Body of pancreas (tissue), 4 donors: ENCODE measurements around the gene ETFA.

Source experiments
- POLR2A ChIP-seq, 3 donors: fragments of 450-650 bp; IDR thresholded peaks; one replicate each; pipeline ENCODE4 v1.6.1; 2016; ENCODE audit warnings: antibody characterized with exemption in 3 of 3, mild to moderate bottlenecking in 2 of 3
- TF ChIP-seq, protein P1 (sequence below), 7 experiments: fragments of 450-650 bp in 4 of 7; fragments of 200-600 bp in 3 of 7; sonication (generic) in 3 of 7; IDR thresholded peaks; one replicate each; pipeline ENCODE4 v1.5.1; 2016 to 2019; ENCODE audit warnings: antibody characterized with exemption in 7 of 7

DNA sequence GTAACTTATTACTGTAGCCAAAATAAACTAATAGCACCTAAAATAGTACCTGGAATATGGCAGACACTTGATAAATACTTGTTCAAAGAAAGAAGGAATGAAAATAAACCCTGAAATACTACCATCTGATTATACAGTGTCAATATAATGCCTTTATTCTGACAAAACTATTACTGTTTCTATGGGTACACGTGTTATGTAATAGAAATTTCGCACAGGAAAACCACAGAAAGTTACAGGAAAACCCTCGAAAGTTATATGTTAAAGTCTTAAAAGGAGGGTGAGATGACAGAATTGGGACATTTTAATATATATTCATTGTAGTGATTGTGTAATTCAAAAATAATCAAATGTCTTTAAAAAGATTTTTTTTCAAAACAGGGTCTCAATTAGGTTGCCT lies 28.8 kb downstream of the ETFA start:
- TF ChIP-seq, protein P1, sequence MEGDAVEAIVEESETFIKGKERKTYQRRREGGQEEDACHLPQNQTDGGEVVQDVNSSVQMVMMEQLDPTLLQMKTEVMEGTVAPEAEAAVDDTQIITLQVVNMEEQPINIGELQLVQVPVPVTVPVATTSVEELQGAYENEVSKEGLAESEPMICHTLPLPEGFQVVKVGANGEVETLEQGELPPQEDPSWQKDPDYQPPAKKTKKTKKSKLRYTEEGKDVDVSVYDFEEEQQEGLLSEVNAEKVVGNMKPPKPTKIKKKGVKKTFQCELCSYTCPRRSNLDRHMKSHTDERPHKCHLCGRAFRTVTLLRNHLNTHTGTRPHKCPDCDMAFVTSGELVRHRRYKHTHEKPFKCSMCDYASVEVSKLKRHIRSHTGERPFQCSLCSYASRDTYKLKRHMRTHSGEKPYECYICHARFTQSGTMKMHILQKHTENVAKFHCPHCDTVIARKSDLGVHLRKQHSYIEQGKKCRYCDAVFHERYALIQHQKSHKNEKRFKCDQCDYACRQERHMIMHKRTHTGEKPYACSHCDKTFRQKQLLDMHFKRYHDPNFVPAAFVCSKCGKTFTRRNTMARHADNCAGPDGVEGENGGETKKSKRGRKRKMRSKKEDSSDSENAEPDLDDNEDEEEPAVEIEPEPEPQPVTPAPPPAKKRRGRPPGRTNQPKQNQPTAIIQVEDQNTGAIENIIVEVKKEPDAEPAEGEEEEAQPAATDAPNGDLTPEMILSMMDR (IDR thresholded peaks at IDR 0.05) = no peak
- TF ChIP-seq POLR2A (IDR thresholded peaks at IDR 0.05) = no peak
